Fibroblast of lung (primary cell): ENCODE measurements around the gene IMPACT. TPM values are rescaled to one million over a fixed set of nuclear protein-coding genes. Genes with fewer than 3 reads are reported as not detected.

Experiments
- DNase-seq, 2 donors: peaks; one replicate each; pipeline versions ENCODE4 v3.0.0 to v3.0.0-alpha.2; 2010; ENCODE audit warnings: low read depth in 2 of 2
- H2AFZ ChIP-seq: 2 replicates; pipeline ENCODE4 v1.5.1; 2012; ENCODE audit warnings: low read length, control low read depth, inconsistent platforms
- H3K27ac ChIP-seq: 2 replicates; pipeline ENCODE4 v1.5.1; 2011; ENCODE audit warnings: low read length, control low read depth; ENCODE audit not compliant: insufficient read depth
- H3K27me3 ChIP-seq: 2 replicates; pipeline ENCODE4 v1.5.1; 2011; ENCODE audit warnings: mild to moderate bottlenecking, low read length; ENCODE audit not compliant: control insufficient read depth, insufficient read depth
- H3K36me3 ChIP-seq: 2 replicates; pipeline ENCODE4 v1.5.1; 2011; ENCODE audit warnings: low read length; ENCODE audit not compliant: control insufficient read depth, insufficient read depth
- H3K4me1 ChIP-seq: 2 replicates; pipeline ENCODE4 v1.5.1; 2011; ENCODE audit warnings: low read length; ENCODE audit not compliant: control insufficient read depth, insufficient read depth; ENCODE audit errors: extremely low read depth
- H3K4me2 ChIP-seq: 2 replicates; pipeline ENCODE4 v1.5.1; 2011; ENCODE audit warnings: low read length, control low read depth; ENCODE audit not compliant: insufficient read depth; ENCODE audit errors: extremely low read depth
- H3K4me3 ChIP-seq, 4 experiments: fragments of 200-600 bp in 1 of 4; sonication (generic) in 1 of 4; replicated peaks in 1 of 4; 2 replicates each; pipeline ENCODE4 v1.5.1; 2011 to 2016; ENCODE audit warnings: low read length in 4 of 4, low read depth in 3 of 4, mild to moderate bottlenecking in 3 of 4, control low read depth in 2 of 4, inconsistent platforms in 1 of 4, mixed read lengths in 1 of 4; ENCODE audit not compliant: insufficient read depth in 1 of 4; ENCODE audit errors: control extremely low read depth in 1 of 4
- H3K79me2 ChIP-seq: 2 replicates; pipeline ENCODE4 v1.5.1; 2012; ENCODE audit warnings: mild to moderate bottlenecking, low read length, inconsistent platforms; ENCODE audit not compliant: control insufficient read depth, insufficient read depth
- H3K9ac ChIP-seq: 2 replicates; pipeline ENCODE4 v1.5.1; 2011; ENCODE audit warnings: mild to moderate bottlenecking, low read length, control low read depth; ENCODE audit not compliant: insufficient read depth
- H3K9me3 ChIP-seq: 2 replicates; pipeline ENCODE4 v1.5.1; 2012; ENCODE audit warnings: low read depth, low read length; ENCODE audit not compliant: control insufficient read depth, insufficient read depth
- H4K20me1 ChIP-seq: 2 replicates; pipeline ENCODE4 v1.5.1; 2011; ENCODE audit warnings: low read length; ENCODE audit not compliant: control insufficient read depth, insufficient read depth; ENCODE audit errors: extremely low read depth
- CTCF ChIP-seq, 2 donors: IDR thresholded peaks in 1 of 2; conservative IDR thresholded peaks in 1 of 2; 1 replicate in 1 of 2; 2 replicates in 1 of 2; pipeline ENCODE4 v1.5.1; 2011 to 2012; ENCODE audit warnings: low read length in 2 of 2, control low read depth in 1 of 2, inconsistent platforms in 1 of 2, low read depth in 1 of 2, mild to moderate bottlenecking in 1 of 2
- EZH2 ChIP-seq: IDR thresholded peaks from 2 replicates; pipeline ENCODE4 v1.5.1; 2012; ENCODE audit warnings: low read length, control low read depth, mild to moderate bottlenecking; ENCODE audit errors: missing control alignments
- polyA plus RNA-seq, 2 donors: library from polyadenylated mRNA; depleted of rRNA in 1 of 2; stranded (reverse) in 1 of 2; unstranded in 1 of 2; fragments of >200 nt; gene quantifications; 2 replicates each; pipeline ENCODE4 v1.2.1, GENCODE V29; 2011 to 2012; ENCODE audit warnings: missing spikeins in 1 of 2
- total RNA-seq: library from RNA; depleted of rRNA; stranded (reverse); fragments of >200 nt; gene quantifications from 2 replicates; pipeline ENCODE4 v1.2.1, GENCODE V29; 2014

The IMPACT gene
- total and polyA plus RNA-seq, 2 donors (not counting 1 experiment from before 2014, with no cell fraction given): 35.7 to 42.8 TPM

- Histone ChIP-seq H3K9ac (no peak overlapping the region), H3K9me3 (no peaks in the 10 kb centered on the region), H3K4me1 (no peaks in the 10 kb centered on the region), H4K20me1 (no peaks in the 10 kb centered on the region), H3K4me3 (no peak overlapping the region), H3K79me2 (no peaks in the 10 kb centered on the region), H3K36me3 (no peaks in the 10 kb centered on the region), H3K27ac (no peak overlapping the region), H2AFZ (no peak overlapping the region), H3K27me3 (no peaks in the 10 kb centered on the region), H3K4me2 (no peak overlapping the region)
- DNase-seq: no peak
- TF ChIP-seq CTCF (conservative IDR thresholded peaks at IDR 0.05 in 1 of 2, IDR thresholded peaks at IDR 0.05 in 1 of 2; ENCODE audit: low read depth in 1 of 2, low read length in 2 of 2): no peak
- no peak for TF ChIP-seq EZH2
Observed at GRCh38 chr18:24465486-24465885, 39.0 kb downstream of the IMPACT start.

- H3K79me2 ChIP-seq: no peaks in the 10 kb centered on the region
- no peak overlapping the region for H3K9ac ChIP-seq
- no peaks in the 10 kb centered on the region for H3K4me1 ChIP-seq
- no peaks in the 10 kb centered on the region for H3K27me3 ChIP-seq
- no peak overlapping the region for H3K27ac ChIP-seq
- no peak overlapping the region for H2AFZ ChIP-seq
- no peaks in the 10 kb centered on the region for H4K20me1 ChIP-seq
- no peaks in the 10 kb centered on the region for H3K9me3 ChIP-seq
- no peak for DNase-seq
- no peak overlapping the region for H3K4me2 ChIP-seq
- H3K4me3 ChIP-seq: no peak overlapping the region
- TF ChIP-seq EZH2 (no peak), CTCF (conservative IDR thresholded peaks at IDR 0.05 in 1 of 2, IDR thresholded peaks at IDR 0.05 in 1 of 2; ENCODE audit: low read depth in 1 of 2, low read length in 2 of 2) (no peak)
- H3K36me3 ChIP-seq: no peaks in the 10 kb centered on the region
Observed at GRCh38 chr18:24466771-24467170, 40.3 kb downstream of the IMPACT start.

- Histone ChIP-seq H3K9ac (no peak overlapping the region), H3K27me3 (no peaks in the 10 kb centered on the region), H4K20me1 (no peaks in the 10 kb centered on the region), H3K4me2 (no peak overlapping the region), H3K9me3 (no peaks in the 10 kb centered on the region), H3K4me1 (no peaks in the 10 kb centered on the region), H3K27ac (no peak overlapping the region), H3K4me3 (no peak overlapping the region), H3K79me2 (no peaks in the 10 kb centered on the region), H2AFZ (no peak overlapping the region), H3K36me3 (no peaks in the 10 kb centered on the region)
- TF ChIP-seq EZH2 (no peak), CTCF (conservative IDR thresholded peaks at IDR 0.05 in 1 of 2, IDR thresholded peaks at IDR 0.05 in 1 of 2; ENCODE audit: low read depth in 1 of 2, low read length in 2 of 2) (no peak)
- DNase-seq: no peak
Observed at GRCh38 chr18:24470022-24470618, 43.6 kb downstream of the IMPACT start.
